Bone marrow (tissue), 2 donors: Measurements from ENCODE around the gene RFESD.
"Not testable (repeated sequence)": the region's sequence is repeated elsewhere in the genome, so short reads cannot be mapped to it uniquely, and the experiment has no call there.

Experiments
- DNase-seq, 2 donors: peaks; one replicate each; lab custom pipeline; 2025; lab: John Stamatoyannopoulos, UW

The RFESD gene

DNA sequence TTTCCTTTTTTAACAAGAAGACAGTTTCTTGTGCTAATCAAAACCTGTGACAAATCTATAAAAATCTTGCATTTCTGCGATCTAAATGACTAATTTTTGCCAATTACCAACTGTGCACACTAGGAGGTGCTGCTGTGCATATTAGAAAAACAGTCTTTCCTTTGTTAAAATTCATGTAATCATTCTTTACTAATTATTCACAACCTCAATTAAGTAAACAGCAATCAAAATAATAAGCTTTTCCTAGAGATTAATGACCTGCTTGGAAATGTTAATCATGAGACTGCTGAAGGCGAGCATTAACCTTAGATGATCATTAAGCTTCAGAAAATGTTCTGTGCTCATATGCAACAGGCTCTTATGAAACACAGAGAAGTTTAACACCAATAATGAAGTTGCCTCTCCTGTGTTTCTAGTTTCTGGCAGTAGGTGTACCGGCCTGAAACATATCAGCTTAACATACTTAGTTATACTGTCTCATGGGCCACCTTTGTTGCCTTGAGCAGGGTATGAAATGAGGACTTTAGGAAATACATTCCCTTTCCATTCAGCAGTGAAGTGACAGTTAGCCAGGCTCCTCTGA, 17.7 kb downstream of the RFESD start:
- peak in 1 of 2 donors; percentile 16 for DNase-seq

- DNase-seq: no peak
Observed at GRCh38 chr5:95667061-95667618, 20.6 kb downstream of the RFESD start.

- no peak for DNase-seq
Observed at GRCh38 chr5:95667678-95668077, 21.1 kb downstream of the RFESD start.

DNA sequence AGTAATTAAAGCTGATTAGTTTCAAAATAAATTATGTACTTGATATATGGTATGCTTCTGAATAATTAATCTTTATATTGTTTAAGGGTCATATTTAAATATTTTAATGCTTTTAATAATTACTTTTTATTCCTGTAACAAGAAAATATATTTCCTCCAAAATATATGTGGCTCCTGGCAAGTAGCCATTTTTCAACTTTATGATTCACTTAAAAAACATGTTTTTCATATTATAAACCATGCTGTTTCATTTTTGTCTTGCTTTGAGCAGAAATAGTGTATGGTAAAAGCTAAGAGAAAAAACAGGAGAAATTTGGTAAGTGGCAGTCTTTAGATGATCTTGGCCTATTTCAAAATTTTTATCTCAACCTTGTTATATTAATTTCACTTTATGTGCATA, 21.6 kb downstream of the RFESD start:
- no peak for DNase-seq

GRCh38 chr5:95668728-95669127, 22.2 kb downstream of the RFESD start:
- no peak for DNase-seq

GRCh38 chr5:95669540-95669939, 23.0 kb downstream of the RFESD start:
- no peak for DNase-seq

DNA sequence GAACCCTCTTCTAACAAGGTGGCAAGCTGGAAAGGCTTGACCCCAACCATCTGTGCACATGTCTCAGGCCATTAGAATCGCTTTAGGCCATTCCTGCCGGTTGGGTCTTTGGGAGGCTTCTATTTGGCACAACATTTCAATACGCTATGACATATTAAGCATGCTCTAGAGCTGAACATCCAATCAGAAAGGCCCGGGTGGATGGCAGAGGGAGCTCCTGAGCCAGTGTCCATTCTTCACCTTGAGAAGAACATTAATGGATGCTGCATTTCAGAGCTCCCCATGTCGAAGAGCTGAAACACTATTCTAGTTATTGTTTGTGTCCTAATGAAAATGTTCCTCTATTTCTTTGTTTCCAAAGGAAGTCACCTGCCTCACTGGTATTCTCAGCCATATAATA, 23.4 kb downstream of the RFESD start:
- no peak for DNase-seq

DNA sequence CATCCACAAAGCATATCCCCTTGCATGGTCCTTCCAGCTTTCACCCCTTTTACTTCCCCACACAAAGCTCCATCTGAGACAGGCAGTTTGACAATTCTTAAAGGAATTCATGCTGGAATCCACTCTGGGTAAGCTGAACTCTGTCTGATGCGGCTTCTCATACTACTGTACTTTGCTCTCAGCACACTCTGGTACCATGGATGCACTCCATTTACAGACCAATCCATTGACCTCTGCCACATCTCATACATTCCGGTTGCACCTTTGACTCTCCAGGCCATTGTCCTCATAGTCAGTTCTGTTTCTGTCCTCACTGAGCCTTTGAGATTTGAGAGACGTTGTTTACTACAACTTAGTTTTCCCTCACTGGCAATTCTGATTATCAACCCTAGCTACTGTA, 24.0 kb downstream of the RFESD start:
- DNase-seq: no peak

DNA sequence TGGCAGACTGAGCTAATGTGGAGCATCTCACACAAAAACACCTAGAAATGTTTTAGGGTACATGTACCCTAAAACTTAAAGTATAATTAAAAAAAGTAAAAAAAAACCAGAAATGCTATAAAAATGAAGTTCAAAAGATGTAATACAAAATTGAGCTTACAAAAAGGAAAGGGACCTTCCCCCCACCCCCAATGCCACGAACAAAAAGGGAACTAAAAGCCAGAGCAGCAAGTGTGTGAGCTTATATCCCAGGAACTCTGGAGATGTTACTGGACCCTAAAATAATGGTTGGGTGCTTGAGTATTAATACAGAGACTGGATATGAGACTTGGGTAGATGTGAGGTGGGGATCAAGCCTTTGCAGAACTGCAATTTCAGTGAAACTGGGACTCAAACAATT, 25.2 kb downstream of the RFESD start:
- no peak for DNase-seq

DNA sequence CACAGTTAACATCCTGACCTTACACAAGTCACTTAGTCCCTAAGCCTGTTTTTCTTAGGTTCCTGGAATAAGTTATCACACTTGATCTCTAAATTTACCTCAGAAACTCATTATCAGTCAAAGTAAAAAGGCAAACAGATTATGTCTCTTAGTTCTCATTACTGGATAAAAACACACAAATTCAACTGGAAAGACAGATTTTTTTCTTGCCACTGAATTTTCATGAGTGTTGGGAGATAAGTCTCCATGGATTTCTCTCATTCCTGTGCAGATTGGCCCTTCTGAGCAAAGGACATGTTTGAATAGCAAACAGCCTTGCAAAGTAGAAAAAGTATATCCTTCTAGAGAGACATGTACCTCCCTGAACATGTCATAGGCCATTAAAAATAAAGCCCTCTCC, 26.1 kb downstream of the RFESD start:
- DNase-seq: no peak

GRCh38 chr5:95673081-95673480, 26.5 kb downstream of the RFESD start:
- DNase-seq: no peak

GRCh38 chr5:95682891-95683290, 36.3 kb downstream of the RFESD start, which contains the start of gene SPATA9:
Gene SPATA9 (minus strand): TSS chr5:95682991. CDS start chr5:95682854, 137 bp downstream.
- DNase-seq: no peak

- DNase-seq: no peak
Observed at GRCh38 chr5:95684361-95684760, 37.8 kb downstream of the RFESD start.

- DNase-seq: no peak
Observed at GRCh38 chr5:95686651-95687050, 40.1 kb downstream of the RFESD start.

- DNase-seq: no peak
Observed at GRCh38 chr5:95689680-95690079, 43.1 kb downstream of the RFESD start.

DNA sequence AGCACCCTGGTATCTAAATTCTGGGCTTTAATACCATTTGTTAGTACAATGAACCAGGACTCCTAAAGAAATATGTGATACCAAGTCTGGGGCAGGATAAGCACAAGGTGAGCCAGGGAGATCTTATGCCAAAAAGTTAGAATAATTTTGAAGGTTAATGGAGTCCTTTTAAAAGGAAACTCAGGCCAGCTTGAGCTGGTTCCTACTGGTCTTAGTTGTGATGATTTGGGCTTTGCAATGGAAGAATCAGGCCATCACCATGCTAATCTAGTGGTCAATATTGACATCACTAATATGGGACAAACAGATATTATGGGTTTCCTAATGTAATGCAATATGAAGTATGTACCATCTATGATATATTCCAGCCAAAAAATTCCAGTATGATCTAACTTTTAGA, 43.8 kb downstream of the RFESD start:
- DNase-seq: no peak

DNA sequence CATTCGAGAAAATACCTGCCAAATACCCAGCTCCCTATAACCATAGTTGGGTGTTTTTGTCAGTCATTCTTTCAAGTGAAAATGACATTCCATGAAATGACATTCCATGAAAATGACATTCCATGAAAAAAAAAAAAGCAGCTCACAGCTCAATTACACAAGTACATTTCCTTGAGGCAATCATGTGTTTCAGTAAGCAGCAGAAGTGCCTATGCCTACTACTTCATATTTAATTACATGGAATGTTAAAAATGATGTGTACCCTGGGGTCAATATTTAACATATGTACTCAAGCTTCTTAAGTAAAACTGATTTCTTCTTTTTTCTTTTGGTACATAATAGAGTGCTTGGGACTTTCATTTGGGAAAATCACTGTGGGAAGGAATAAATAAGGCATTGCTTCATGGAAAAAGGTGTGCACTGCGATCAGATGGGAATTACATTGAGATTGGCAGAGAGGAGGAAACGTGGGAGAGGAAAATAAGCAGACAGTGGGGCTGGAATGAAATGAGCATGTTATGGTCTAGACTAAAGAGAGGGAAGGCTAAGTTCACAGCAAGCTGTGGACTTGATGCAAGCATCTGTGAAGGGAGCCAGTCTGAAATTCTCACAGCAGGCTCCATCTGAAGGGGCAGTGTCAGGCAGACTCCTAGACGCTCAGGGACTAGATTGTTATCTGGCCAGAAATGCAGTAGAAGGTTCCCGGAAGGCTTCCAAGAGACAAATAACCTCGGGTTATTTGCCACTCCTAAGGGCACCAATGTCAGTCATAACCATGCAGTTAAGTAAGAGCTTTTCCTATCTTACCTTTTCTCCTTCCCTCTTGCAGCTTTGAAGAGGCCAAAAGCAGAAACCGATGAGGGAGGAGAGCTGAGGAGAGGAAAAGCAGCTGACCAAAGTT, 51.5 kb downstream of the RFESD start:
- DNase-seq: no peak

DNA sequence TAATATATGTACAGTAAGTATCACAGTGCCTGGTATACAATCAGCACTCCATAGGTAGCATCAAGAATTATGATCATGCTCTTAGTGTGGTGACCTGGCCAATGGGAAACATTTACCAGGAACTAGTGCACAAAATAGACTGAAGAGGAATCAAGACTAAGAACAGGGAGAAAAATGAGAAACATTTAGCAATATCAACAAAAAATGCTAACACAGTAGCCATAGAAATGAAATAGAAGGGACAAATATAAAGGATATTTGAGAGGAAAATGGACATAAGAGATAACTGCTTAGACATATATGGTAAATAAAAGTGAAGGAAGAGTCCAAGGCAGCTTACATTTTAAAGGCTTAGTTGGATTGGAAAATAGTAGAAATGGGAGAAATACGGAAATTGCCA, 52.8 kb downstream of the RFESD start:
- no peak for DNase-seq

GRCh38 chr5:95701074-95701473, 54.5 kb downstream of the RFESD start:
- DNase-seq: no peak

DNA sequence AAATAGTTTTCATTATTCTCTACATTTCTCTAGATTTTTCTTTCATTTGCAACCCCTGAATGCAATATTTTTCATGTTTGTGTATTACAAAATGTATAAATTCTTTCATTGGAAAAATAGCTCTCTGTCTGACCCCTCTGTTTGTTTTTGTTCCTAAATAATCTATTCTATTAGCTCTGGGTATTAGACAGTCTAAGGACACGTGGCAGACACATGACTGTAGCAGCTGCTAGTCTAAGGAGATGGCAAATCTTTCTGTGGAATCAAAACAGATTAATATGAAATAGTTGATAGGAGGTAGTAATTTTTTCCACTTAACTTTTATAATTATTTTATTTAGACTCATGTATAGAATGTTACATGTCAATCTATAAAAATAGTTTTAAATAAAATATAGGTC, 57.6 kb downstream of the RFESD start:
- no peak for DNase-seq

DNA sequence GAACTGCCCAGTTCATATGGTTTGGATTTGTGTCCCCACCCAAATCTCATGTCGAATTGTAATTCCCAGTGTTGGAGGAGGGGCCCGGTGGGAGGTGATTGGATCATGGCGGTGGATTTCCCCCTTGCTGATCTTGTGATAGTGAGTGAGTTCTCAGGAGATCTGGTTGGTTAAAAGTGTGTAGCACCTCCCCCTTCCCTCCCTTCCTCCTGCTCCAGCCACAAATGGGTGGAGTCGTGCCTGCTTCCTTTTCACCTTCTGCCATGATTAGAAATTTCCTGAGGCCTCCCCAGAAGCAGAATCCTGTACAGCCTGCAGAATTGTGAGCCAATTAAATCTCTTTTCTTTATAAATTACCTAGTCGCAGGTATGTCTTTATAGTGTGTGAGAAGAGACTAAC, 59.6 kb downstream of the RFESD start:
- not testable (repeated sequence) for DNase-seq

GRCh38 chr5:95707055-95707454, 60.5 kb downstream of the RFESD start:
- no peak for DNase-seq
